Stimulated activated effector memory CD8-positive, alpha-beta T cell treated with anti-CD3 and anti-CD28 coated beads, Interleukin-12 subunit alpha, Interleukin-12 subunit beta, amount 100 ng/mL, for 72 hours (primary cell): ENCODE results near the gene UBE2V1.
A peak's percentile ranks its signal among the peaks of the same experiment; 100 is the strongest.
"Not testable (repeated sequence)": the region's sequence is repeated elsewhere in the genome, so short reads cannot be mapped to it uniquely, and the experiment has no call there.

Experiments used
- ATAC-seq: fragments of 150-1000 bp; cut with Tn5 transposase; 2 replicates; pipeline ENCODE4 v1.10.0; 2021
- DNase-seq, 2 donors: peaks; one replicate each; pipeline ENCODE4 v3.0.0; 2021 to 2022; ENCODE audit warnings: low spot score in 2 of 2
- H3K27ac Mint-ChIP-seq: one replicate; pipeline ENCODE4 v1.8.0; 2022; ENCODE audit warnings: mild to moderate bottlenecking, mixed read lengths
- H3K36me3 Mint-ChIP-seq: one replicate; pipeline ENCODE4 v1.8.0; 2022; ENCODE audit warnings: mild to moderate bottlenecking, mixed read lengths
- H3K4me1 Mint-ChIP-seq: one replicate; pipeline ENCODE4 v1.8.0; 2022; ENCODE audit warnings: mixed read lengths
- H3K4me3 Mint-ChIP-seq: one replicate; pipeline ENCODE4 v1.8.0; 2022; ENCODE audit warnings: mild to moderate bottlenecking, mixed read lengths
- H3K9me3 Mint-ChIP-seq: one replicate; pipeline ENCODE4 v1.8.0; 2022; ENCODE audit warnings: mixed read lengths

Gene UBE2V1

GRCh38 chr20:50111829-50112495, 988 bp downstream of the UBE2V1 start:
- Mint-ChIP-seq H3K4me1 (peaks cover 89% of the 10 kb centered on the region), H3K36me3 (peaks cover 81% of the 10 kb centered on the region), H3K27ac (peak overlapping the region; percentile 97), H3K4me3 (peak overlapping the region; percentile 97), H3K9me3 (no peaks in the 10 kb centered on the region)
- peak in 1 of 2 donors; percentile 67 for DNase-seq
- no peak for ATAC-seq

GRCh38 chr20:50111120-50111828, 1.7 kb downstream of the UBE2V1 start:
- peak; percentile 42 to 82 for DNase-seq
- Mint-ChIP-seq H3K4me3 (peak overlapping the region; percentile 97), H3K9me3 (no peaks in the 10 kb centered on the region), H3K4me1 (peaks cover 94% of the 10 kb centered on the region), H3K36me3 (peaks cover 81% of the 10 kb centered on the region), H3K27ac (peak overlapping the region; percentile 97)
- ATAC-seq: peak; percentile 67

DNA sequence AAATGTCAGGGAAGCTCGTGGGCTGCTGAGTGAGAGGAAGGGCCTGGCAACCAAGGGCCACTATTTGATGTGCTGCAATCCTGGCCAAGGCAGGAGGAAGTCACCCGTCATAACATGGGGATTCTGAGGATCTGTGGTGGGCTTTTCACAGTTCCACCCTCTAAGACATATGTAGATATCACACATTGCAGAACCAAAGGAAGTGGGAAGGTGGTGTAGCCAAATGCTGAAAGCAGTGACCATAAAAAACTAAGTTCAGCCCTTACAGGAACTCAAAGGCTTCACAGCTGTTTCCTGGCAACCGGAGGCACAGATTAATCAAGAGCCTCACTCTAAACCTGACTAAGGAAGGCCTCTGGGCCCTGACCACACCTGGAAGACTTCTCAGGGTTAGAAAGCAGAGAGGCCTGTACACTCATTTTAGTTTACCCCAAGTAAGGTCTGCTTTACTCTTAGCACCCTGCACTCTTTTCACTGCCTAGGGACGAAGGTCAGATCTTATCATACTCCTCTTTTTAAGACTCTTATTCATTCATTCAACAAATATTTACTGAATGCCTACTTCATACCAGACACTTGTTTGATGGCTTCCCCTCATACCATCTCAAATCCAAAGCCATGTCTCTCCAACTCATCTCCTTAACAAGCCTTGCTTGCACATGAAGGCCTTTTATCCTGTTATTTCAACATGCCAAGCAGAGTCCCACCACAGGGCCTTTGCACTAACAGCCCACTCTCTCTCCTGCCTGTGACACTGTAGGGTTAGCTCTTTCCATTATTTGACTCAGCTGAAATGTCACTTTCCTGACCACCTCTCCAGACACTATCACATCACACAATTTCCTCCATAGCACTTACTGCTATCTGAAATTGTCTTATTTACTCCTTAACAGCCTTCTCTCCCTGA, 2.6 kb downstream of the UBE2V1 start:
- ATAC-seq (peak; percentile 82), DNase-seq (peak; percentile 38 to 84)
- Mint-ChIP-seq H3K27ac (peak overlapping the region; percentile 97), H3K4me1 (peaks cover 91% of the 10 kb centered on the region), H3K36me3 (peaks cover 87% of the 10 kb centered on the region), H3K9me3 (no peaks in the 10 kb centered on the region), H3K4me3 (peak overlapping the region; percentile 97)

GRCh38 chr20:50108556-50109235, 4.3 kb downstream of the UBE2V1 start:
- no peaks in the 10 kb centered on the region for H3K9me3 Mint-ChIP-seq
- no peak for DNase-seq
- no peak for ATAC-seq
- peak overlapping the region; percentile 97 for H3K4me3 Mint-ChIP-seq
- peaks cover 78% of the 10 kb centered on the region for H3K4me1 Mint-ChIP-seq
- peak overlapping the region; percentile 71 for H3K27ac Mint-ChIP-seq
- H3K36me3 Mint-ChIP-seq: peaks cover 91% of the 10 kb centered on the region

- DNase-seq: no peak
- Mint-ChIP-seq H3K4me3 (peak overlapping the region; percentile 97), H3K4me1 (peaks cover 76% of the 10 kb centered on the region), H3K36me3 (peaks cover 93% of the 10 kb centered on the region), H3K9me3 (no peaks in the 10 kb centered on the region), H3K27ac (peak overlapping the region; percentile 71)
- no peak for ATAC-seq
These were observed 5.1 kb downstream of the UBE2V1 start for GRCh38 chr20:50107796-50108331.

DNA sequence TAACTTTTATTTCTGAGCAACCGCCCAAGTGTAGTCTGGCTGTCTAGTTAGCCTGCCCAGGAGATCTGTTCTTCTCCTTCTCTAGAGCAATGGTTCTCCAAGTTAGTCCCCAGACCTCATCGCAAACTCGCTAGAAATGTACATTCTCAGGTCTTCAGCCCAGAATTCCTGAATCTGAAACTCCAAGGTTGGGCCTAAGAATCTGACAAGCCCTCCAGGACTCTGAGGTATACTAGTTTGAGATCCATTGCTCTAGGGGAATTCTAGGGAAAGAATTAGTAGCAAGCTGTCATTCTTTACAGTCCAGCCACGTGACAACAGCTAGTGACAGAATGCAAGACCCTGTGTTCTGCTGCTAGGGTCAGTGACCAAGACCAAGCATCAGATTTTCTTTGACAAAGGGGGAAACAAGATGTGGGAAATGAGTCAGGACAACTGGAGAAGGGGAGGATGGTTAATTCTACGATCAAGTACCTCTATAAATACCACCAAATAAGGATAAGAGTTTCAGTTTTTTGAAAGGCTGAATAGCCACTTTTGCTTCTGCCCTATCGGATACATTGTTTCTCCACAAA, 5.8 kb downstream of the UBE2V1 start:
- Mint-ChIP-seq H3K36me3 (peaks cover 94% of the 10 kb centered on the region), H3K27ac (peak overlapping the region; percentile 71), H3K4me3 (peak overlapping the region; percentile 97), H3K4me1 (peaks cover 77% of the 10 kb centered on the region), H3K9me3 (no peaks in the 10 kb centered on the region)
- ATAC-seq: no peak
- no peak for DNase-seq

- H3K9me3 Mint-ChIP-seq, ATAC-seq, DNase-seq, H3K4me3 Mint-ChIP-seq: not testable (repeated sequence)
- H3K4me1 Mint-ChIP-seq: peaks cover 77% of the 10 kb centered on the region
- peak overlapping the region; percentile 71 for H3K27ac Mint-ChIP-seq
- peaks cover 94% of the 10 kb centered on the region for H3K36me3 Mint-ChIP-seq
These were observed 6.3 kb downstream of the UBE2V1 start for GRCh38 chr20:50106669-50107068.

GRCh38 chr20:50103464-50104107, 9.4 kb downstream of the UBE2V1 start:
- not testable (repeated sequence) for H3K4me3 Mint-ChIP-seq, DNase-seq, H3K9me3 Mint-ChIP-seq, H3K27ac Mint-ChIP-seq
- Mint-ChIP-seq H3K36me3 (peaks cover 81% of the 10 kb centered on the region), H3K4me1 (peaks cover 62% of the 10 kb centered on the region)
- ATAC-seq: peak; percentile 91

- peak overlapping the region; percentile 15 for H3K27ac Mint-ChIP-seq
- H3K4me3 Mint-ChIP-seq: not testable (repeated sequence)
These were observed 10.4 kb downstream of the UBE2V1 start for GRCh38 chr20:50102551-50102950.

GRCh38 chr20:50101887-50102286, 11.1 kb downstream of the UBE2V1 start:
- no peak overlapping the region for H3K4me3 Mint-ChIP-seq
- DNase-seq (no peak), ATAC-seq (no peak)
- peaks cover 82% of the 10 kb centered on the region for H3K36me3 Mint-ChIP-seq
- H3K27ac Mint-ChIP-seq: no peak overlapping the region
- peaks cover 60% of the 10 kb centered on the region for H3K4me1 Mint-ChIP-seq
- H3K9me3 Mint-ChIP-seq: no peaks in the 10 kb centered on the region

More at GRCh38 chr20:50102551-50102950, 10.4 kb downstream of the UBE2V1 start:
- H3K9me3 Mint-ChIP-seq, ATAC-seq, DNase-seq: not testable (repeated sequence)
- Mint-ChIP-seq H3K36me3 (peaks cover 81% of the 10 kb centered on the region), H3K4me1 (peaks cover 62% of the 10 kb centered on the region)

GRCh38 chr20:50101281-50101680, 11.7 kb downstream of the UBE2V1 start:
- H3K36me3 Mint-ChIP-seq: peaks cover 82% of the 10 kb centered on the region
- H3K9me3 Mint-ChIP-seq: no peaks in the 10 kb centered on the region
- H3K4me3 Mint-ChIP-seq: no peak overlapping the region
- ATAC-seq (no peak), DNase-seq (no peak)
- peaks cover 60% of the 10 kb centered on the region for H3K4me1 Mint-ChIP-seq
- H3K27ac Mint-ChIP-seq: no peak overlapping the region

DNA sequence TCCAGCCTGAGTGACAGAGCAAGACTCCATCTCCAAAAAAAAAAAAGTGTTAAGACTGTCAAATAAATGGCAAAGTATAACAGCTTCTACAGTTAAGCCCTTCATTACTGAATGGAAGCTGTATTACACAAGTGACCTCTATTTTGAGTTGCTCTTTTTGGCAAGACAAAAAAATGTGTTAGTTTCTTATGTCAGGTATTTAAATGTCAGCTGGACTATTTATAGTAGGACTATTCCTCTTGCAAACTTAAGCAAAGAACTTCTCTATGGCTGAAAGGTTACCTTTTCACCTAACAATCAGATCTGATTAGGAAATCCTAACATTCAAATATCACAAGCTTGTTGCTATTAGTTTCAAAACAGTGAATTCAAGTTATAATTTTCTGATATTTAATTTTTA, 12.4 kb downstream of the UBE2V1 start:
- Mint-ChIP-seq H3K4me3 (no peak overlapping the region), H3K36me3 (peaks cover 82% of the 10 kb centered on the region), H3K9me3 (no peaks in the 10 kb centered on the region), H3K27ac (no peak overlapping the region), H3K4me1 (peaks cover 63% of the 10 kb centered on the region)
- ATAC-seq (no peak), DNase-seq (no peak)

DNA sequence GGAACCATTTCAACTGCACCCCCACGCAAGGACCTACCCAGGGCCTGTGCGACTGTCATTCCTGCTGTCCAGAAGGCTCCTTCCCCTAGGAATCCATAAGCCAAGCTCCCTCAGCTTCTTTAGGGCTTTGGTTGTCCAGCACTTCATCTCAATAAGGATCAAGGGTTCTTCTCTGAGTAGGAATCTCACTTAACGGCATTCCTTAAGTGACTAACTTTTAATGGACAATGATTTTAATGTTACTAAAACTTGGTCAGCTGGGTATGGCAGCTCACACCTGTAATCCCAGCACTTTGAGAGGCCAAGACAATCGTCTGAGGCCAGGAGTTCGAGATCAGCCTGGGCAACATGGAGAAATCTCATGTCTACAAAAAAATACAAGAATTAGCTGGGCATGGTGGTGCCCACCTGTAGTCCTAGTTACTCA, 13.4 kb downstream of the UBE2V1 start:
- ATAC-seq: no peak

GRCh38 chr20:50099113-50099512, 13.8 kb downstream of the UBE2V1 start:
- DNase-seq (no peak), ATAC-seq (no peak)
- Mint-ChIP-seq H3K27ac (no peak overlapping the region), H3K4me1 (peaks cover 71% of the 10 kb centered on the region), H3K9me3 (no peaks in the 10 kb centered on the region), H3K4me3 (no peak overlapping the region), H3K36me3 (peaks cover 85% of the 10 kb centered on the region)

More for the DNA sequence above, 13.4 kb downstream of the UBE2V1 start:
- H3K4me1 Mint-ChIP-seq: peaks cover 71% of the 10 kb centered on the region
- no peak overlapping the region for H3K4me3 Mint-ChIP-seq
- H3K36me3 Mint-ChIP-seq: peaks cover 82% of the 10 kb centered on the region
- DNase-seq: no peak
- no peaks in the 10 kb centered on the region for H3K9me3 Mint-ChIP-seq
- no peak overlapping the region for H3K27ac Mint-ChIP-seq
